Hippocampal formation (tissue), 2 donors: ENCODE measurements around the gene KLF11.
A peak's percentile ranks its signal among the peaks of the same experiment; 100 is the strongest.
"Not testable (repeated sequence)": the region's sequence is repeated elsewhere in the genome, so short reads cannot be mapped to it uniquely, and the experiment has no call there.

Experiments
- DNase-seq, 2 donors: peaks; one replicate each; lab custom pipeline; 2025; lab: John Stamatoyannopoulos, UW

Gene KLF11

DNA sequence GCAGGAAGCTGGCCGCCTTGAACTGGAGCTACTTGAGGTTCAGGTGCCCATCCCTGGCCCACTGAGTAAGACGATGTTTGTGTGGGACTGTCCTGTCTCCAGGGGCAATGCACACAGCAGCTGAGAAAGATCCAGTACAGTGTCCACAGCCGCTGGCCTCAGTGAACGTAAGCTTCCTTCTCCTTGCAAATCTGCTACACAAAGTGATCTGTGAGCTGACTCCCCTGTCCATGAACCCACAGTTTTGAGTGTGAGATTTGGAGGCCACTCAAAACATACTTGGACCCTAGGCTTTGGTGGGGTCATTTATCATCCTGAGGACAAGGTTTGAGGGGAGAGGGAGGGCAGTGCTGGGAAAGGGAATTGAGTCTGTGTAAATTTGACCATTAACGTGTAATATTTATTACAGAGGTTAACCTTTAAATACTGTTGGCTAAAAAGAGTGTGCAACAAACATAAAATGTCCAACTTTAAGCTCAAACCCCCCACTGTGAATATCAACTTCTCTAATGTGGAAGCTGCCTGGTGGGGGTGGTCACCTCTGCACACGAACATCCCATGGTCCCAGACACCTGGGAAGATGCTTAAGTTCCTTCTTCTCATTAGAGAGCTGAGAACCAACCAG lies 41.8 kb downstream of the KLF11 start:
- no peak for DNase-seq

DNA sequence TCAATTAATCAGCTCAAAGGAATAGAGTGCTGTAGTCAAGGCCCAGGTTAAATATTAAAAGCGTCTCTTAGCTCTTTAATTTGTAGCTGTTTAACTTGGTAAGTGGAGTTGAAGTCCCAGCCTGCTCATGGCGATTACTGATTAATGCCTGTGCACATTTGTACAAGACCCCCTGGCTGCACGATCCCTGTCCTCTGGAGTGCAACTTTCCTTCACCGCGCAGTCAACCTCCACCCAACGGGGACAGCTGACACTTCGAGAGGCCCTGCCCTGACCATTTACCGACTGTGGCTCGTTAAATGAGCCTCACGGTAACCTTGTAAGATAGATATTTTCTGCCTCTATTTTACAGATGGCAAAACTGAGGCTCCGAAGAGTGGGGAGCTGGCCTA lies 42.3 kb downstream of the KLF11 start:
- DNase-seq: no peak

DNA sequence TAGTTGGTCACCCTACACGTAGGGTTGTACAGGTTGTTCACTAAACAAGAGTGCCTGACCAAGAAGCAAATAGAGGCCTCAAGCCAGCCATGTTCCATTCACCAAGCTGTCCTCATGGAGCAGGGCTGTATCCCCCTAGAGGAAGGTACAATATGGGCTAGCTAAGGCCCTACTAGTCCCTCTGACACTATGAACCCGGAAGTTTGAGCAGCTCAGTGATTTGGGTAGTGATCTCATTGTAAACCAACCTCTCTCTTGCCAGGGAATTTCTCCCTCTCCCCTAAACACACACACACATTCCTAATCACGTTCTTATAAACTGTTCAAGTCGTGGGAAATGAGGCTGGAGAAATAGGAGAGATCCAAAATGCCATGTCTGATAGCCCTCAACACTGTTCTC lies 43.6 kb downstream of the KLF11 start:
- DNase-seq: no peak

DNA sequence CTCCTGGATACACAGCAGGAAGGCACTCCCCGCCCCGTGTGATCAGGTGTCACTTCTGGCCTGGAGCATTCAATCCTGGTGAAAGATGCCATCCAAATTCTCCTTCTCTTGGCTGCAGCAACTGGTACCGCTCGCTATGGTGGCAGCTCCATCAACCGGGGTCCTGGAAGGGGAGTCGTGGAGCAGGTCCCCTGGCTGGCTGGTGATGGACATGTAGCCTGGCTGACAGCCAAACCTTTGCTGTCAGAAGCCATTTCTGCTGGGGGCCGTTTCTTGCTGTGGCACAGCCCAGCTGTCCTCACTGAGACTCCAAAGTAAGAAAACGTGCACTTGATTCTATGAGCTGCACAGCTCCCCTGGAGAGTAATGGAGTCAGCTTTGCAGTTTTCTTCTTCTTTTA lies 44.0 kb downstream of the KLF11 start:
- no peak for DNase-seq

DNA sequence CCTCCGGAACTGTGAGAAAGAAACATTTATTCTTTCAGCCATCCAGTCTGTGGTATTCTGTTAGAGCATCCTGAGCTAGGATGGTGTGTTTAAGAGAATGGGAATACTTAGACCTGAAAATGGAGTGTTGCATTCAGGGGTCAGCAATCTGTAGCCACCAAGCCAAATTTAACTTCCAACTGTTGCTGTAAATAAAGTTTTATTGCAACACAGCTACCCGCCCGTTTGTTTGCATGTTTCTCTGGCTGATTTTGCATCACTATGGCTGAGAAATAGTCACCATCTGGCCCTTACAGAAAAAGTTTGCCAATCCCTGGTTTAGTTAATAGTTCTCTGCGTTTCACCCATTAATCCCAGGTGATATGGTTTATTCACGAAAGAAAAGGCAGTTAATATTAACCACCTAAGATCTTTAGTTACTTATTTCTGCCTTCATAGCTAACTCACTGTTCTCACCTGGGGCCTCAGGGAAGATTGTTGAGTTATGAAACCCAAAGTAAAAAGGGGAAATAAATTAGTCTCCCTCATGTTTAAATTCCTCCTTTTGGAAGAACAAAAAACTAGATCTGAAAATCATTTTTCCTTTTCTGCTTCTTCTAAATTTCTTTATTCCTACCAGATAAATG lies 46.3 kb downstream of the KLF11 start:
- no peak for DNase-seq

DNA sequence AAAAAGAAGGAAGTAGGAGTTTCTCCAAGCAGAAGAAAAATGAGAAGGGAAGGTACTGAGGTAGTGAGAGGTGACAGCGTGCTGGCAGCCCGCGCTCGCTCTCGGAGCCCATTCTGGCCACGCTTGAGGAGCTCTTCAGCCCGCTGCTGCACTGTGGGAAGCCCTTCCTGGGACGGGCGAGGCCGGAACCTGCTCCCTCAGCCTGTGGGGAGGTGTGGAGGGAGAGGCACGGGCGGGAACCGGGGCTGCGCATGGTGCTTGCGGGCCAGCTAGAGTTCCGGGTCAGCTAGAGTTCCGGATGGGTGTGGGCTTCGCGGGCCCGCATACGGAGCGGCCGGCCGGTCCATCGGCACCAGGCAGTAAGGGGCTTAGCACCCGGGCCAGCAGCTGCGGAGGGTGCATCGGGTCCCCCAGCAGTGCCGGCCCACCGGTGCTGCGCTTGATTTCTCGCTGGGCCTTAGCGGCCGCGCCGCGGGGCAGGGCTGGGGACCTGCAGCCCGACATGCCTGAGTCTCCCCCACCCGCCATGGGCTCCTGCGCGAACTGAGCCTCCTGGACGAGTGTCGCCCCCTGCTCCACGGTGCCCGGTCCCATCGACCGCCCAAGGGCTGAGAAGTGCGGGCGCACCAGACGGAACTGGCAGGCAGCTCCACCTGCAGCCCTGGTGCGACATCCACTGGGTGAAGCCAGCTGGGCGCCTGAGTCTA lies 48.0 kb downstream of the KLF11 start:
- DNase-seq: no peak

DNA sequence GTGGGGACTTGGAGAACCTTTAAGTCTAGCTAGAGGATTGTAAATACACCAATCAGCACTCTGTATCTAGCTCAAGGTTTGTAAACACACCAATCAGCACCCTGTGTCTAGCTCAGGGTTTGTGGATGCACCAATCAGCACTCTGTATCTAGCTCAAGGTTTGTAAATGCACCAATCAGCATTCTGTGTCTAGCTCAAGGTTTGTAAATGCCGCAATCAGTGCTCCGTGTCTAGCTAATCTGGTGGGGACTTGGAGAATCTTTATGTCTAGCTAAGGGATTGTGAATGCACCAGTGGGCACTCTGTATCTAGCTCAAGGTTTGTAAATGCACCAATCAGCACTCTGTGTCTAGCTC lies 48.5 kb downstream of the KLF11 start:
- not testable (repeated sequence) for DNase-seq

DNA sequence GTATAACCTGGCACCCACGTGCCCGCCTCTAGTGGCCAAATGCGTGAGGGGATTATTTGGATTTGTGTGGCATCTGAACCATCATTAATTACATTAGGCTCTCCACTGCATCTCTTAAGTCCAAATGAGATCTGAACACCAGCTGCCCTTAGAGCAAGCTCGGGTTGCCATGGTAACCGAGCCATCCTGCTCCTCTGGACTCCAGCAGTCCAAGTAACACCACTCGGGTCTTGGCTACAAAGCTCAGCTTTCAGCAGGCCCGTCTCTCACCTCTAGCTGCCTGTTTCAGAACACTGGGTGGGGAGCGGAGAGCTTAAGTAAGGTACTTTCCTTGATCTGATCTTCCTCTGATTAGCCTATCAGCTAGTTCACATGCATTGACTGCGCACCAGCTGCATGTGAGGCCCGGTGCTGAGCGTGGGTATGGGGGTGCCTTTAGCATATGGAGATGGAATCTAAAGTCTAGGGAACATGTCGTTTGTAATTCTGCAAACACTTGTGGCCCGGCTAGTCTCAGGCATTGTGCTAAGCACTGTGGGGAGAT lies 51.0 kb downstream of the KLF11 start:
- DNase-seq: no peak

DNA sequence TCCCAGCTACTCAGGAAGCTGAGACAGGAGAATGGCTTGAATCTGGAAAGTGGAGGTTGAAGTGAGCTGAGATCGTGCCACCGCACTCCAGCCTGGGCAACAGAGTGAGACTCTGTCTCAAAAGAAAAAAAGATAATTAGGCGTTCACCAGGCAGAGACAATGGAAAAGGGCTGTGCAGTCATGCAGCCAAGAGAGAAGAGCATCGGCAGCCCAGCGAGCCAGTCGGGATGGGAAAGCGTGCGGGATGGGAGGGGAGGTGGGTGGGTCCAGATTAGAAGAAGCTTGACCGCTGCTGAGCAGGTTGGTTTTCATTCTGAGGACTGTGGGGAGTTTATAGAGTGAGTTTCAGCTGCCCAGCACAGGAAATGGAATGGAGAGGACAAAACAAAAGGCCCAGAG lies 51.8 kb downstream of the KLF11 start:
- DNase-seq: no peak

DNA sequence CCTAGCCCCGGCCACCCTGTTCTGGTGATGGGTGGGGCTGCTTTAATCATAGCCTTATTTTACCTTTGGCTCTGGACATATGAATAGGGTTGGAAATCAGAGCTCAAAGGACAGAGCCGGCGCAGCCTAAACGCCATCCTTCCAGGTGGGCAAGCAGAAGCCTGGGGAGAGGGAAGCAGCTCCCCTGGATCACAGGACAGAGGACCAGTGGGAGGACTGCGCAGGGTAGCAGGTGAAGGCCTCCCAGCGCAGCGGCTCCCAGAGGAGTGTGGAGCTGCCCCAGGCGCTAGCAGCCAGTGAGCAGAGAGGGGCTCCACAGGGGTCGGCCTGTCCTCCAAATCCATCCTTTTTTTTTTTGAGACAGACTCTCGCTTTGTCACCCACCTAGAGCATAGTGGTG lies 53.3 kb downstream of the KLF11 start:
- no peak for DNase-seq

DNA sequence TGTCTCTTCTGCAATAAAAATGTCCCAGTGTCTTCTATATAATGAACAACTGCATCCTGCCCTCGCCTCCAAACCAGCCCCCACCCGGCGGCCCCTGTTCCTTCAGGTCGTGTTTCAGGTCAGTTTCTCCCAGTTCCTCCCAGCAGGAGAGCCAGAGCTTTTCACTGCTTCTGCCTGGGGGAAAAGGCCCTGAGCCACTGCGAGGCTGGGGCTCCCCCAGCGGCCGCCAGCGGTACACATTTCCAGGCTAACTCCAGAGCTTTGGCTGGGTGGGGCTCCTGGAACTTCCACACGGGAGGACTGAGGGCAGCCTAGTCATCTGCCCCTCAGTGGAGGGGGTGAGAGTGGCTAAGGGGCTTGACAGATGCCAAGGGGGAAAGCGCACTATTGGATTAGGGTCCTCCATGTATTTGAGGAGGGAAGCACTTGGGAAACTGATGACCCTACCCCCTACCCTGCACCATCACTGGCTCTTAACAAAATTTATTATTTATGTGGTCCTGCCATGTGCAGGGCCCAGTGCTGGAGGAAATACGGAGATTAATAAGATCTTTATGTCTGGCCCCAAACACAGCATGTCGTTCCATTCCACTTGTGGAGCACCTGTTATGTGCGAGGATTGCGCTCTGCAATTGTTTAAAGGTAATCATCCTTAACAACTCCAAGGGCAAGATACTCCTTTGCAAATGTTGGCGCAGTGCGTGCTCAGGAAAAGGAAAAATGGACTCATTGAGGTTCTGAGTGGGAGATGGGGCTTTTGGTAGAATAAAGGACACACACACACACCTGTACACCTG lies 54.2 kb downstream of the KLF11 start:
- DNase-seq: peak; percentile 26 to 34

DNA sequence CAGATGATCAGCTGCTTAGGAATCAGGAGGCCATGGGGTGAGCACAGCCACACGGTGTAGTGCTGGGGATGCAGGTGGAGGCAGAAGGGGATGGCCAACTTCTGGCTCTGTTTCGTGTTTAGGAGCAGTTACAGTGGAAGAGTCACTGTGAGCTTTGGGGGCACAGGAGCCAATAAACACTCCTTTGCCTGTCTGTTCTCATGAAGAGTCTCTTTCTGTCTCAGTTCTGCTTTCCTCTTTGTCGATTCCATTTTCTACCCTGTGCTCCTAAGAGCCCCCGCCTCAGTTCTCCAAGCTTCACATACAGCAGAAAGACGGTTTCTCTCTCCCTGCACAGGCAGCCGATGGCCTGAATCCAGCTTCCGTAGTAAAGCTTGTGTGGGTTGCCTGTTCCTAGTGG lies 58.1 kb downstream of the KLF11 start:
- DNase-seq: no peak

DNA sequence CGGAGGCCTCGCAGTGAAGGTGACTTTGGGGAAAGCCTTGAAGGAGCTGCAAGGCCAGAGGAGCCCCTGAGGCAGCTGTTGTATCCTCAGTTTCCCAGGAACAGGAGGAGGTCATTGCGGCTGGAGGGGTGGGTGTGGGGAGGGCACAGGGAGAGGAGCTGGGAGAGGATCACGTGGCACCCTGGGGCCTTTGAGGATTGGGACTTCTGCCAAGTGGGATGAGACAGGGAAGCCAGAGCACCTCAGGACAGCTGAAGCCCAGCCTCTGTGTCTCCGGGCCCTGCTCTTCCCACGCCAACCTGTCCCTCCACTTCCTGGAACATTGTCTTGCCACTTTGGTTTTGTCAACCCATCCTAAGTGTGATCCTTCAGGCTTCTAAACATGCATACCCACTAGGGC lies 59.8 kb downstream of the KLF11 start:
- DNase-seq: no peak
